ENCODE measurements around the gene NUDT8.

The NUDT8 gene

GRCh38 chr11:67584881-67585873 is 44.6 kb downstream of the NUDT8 start:
- no peak for DNase-seq (ENCODE audit: low read depth in 2 of 2)
- TF ChIP-seq CTCF (IDR thresholded peaks at IDR 0.05; ENCODE audit: low read depth, low read length) = no peak
- H3K4me3 ChIP-seq (replicated peaks in 1 of 2; ENCODE audit: low read depth in 2 of 2, low read length in 2 of 2) = peak overlapping the region; percentile 56 to 75

- peak overlapping the region; percentile 56 to 75 for H3K4me3 ChIP-seq (replicated peaks in 1 of 2; ENCODE audit: low read depth in 2 of 2, low read length in 2 of 2)
- DNase-seq (ENCODE audit: low read depth in 2 of 2) = peak; percentile 52 to 73
- no peak for TF ChIP-seq CTCF (IDR thresholded peaks at IDR 0.05; ENCODE audit: low read depth, low read length)
These were observed 45.4 kb downstream of the NUDT8 start for GRCh38 chr11:67584205-67584880.

GRCh38 chr11:67583247-67584204 is 46.2 kb downstream of the NUDT8 start, which contains the start of gene GSTP1:
Gene GSTP1, plus strand, starts transcription at chr11:67583812. Its CDS starts 32 bp downstream, at chr11:67583844.
- H3K4me3 ChIP-seq (replicated peaks in 1 of 2; ENCODE audit: low read depth in 2 of 2, low read length in 2 of 2) = peak within 1 kb of the TSS; percentile 63 to 75
- TF ChIP-seq CTCF (IDR thresholded peaks at IDR 0.05; ENCODE audit: low read depth, low read length) = peak; percentile 40
- peak; percentile 90 to 93 for DNase-seq (ENCODE audit: low read depth in 2 of 2)

GRCh38 chr11:67582011-67582410 is 47.7 kb downstream of the NUDT8 start:
- no peak for TF ChIP-seq CTCF (IDR thresholded peaks at IDR 0.05; ENCODE audit: low read depth, low read length)
- no peak overlapping the region for H3K4me3 ChIP-seq (replicated peaks in 1 of 2; ENCODE audit: low read depth in 2 of 2, low read length in 2 of 2)
- no peak for DNase-seq (ENCODE audit: low read depth in 2 of 2)

- DNase-seq (ENCODE audit: low read depth in 2 of 2) = no peak
- TF ChIP-seq CTCF (IDR thresholded peaks at IDR 0.05; ENCODE audit: low read depth, low read length) = no peak
- no peak overlapping the region for H3K4me3 ChIP-seq (replicated peaks in 1 of 2; ENCODE audit: low read depth in 2 of 2, low read length in 2 of 2)
These were observed 48.3 kb downstream of the NUDT8 start for GRCh38 chr11:67581469-67581868.

GRCh38 chr11:67577951-67578350 is 51.8 kb downstream of the NUDT8 start:
- H3K4me3 ChIP-seq (replicated peaks in 1 of 2; ENCODE audit: low read depth in 2 of 2, low read length in 2 of 2) = no peak overlapping the region
- no peak for TF ChIP-seq CTCF (IDR thresholded peaks at IDR 0.05; ENCODE audit: low read depth, low read length)
- no peak for DNase-seq (ENCODE audit: low read depth in 2 of 2)
